SK-N-SH (cell line): Measurements from ENCODE around the gene ZFYVE27. TPM values are rescaled to one million over a fixed set of nuclear protein-coding genes. Genes with fewer than 3 reads are reported as not detected.

Experiments used
- CTCF ChIA-PET: fragments of 300-600, 350-600 bp; formaldehyde crosslinking; extraction: SDS; loops from one replicate; lab custom pipeline; 2021; lab: Yijun Ruan, JAX
- POLR2A ChIA-PET: fragments of 350-600 bp; sonication (Branson Sonifier 250); formaldehyde crosslinking; extraction: SDS; loops from one replicate; lab custom pipeline; 2020; ENCODE audit warnings: antibody characterized with exemption, inconsistent platforms; lab: Yijun Ruan, JAX
- DNase-seq: peaks from one replicate; pipeline ENCODE4 v3.0.0; 2012
- H2AFZ ChIP-seq: fragments of 200-600 bp; sonication (generic); 2 replicates; pipeline ENCODE4 v1.8.1; 2016; ENCODE audit warnings: antibody characterized with exemption, mild to moderate bottlenecking, low read depth
- H3F3A ChIP-seq: fragments of 200-600 bp; sonication (generic); replicated peaks from 2 replicates; pipeline ENCODE3; 2016; ENCODE audit warnings: antibody characterized with exemption, mild to moderate bottlenecking; ENCODE audit not compliant: insufficient read depth
- H3K27ac ChIP-seq, 2 experiments: fragments of 200-500 bp in 1 of 2; fragments of 200-600 bp in 1 of 2; sonication (Bioruptor generic) in 1 of 2; sonication (generic), shearing (Covaris generic) in 1 of 2; 2 replicates each; pipeline versions ENCODE4 v1.5.1 to v1.6.1; 2014 to 2016; ENCODE audit warnings: low read depth in 2 of 2, inconsistent platforms in 1 of 2, low read length in 1 of 2, mild to moderate bottlenecking in 1 of 2, mixed read lengths in 1 of 2
- H3K27me3 ChIP-seq: fragments of 200-600 bp; sonication (generic), shearing (Covaris generic); 2 replicates; pipeline ENCODE4 v1.6.1; 2016; ENCODE audit warnings: mixed run types; ENCODE audit not compliant: insufficient read depth
- H3K36me3 ChIP-seq, 2 experiments: fragments of 200-500 bp in 1 of 2; fragments of 200-600 bp in 1 of 2; sonication (Bioruptor generic) in 1 of 2; sonication (generic) in 1 of 2; replicated peaks in 1 of 2; 2 replicates each; pipeline versions ENCODE3 to v1.5.1; 2014 to 2016; ENCODE audit warnings: low read length in 1 of 2, mild to moderate bottlenecking in 1 of 2; ENCODE audit not compliant: insufficient read depth in 2 of 2, control insufficient read depth in 1 of 2
- H3K4me1 ChIP-seq, 2 experiments: fragments of 200-500 bp in 1 of 2; fragments of 200-600 bp in 1 of 2; sonication (Bioruptor generic) in 1 of 2; sonication (generic), shearing (Covaris generic) in 1 of 2; 2 replicates each; pipeline versions ENCODE4 v1.5.1 to v1.6.1; 2014 to 2016; ENCODE audit warnings: low read depth in 1 of 2, low read length in 1 of 2, mixed run types in 1 of 2; ENCODE audit not compliant: insufficient read depth in 2 of 2, control insufficient read depth in 1 of 2
- H3K4me2 ChIP-seq: fragments of 200-600 bp; sonication (generic), shearing (Covaris generic); 2 replicates; pipeline ENCODE4 v1.6.1; 2017; ENCODE audit warnings: mixed run types
- H3K4me3 ChIP-seq, 2 experiments: fragments of 200-500 bp in 1 of 2; fragments of 200-600 bp in 1 of 2; sonication (Bioruptor generic) in 1 of 2; sonication (generic), shearing (Covaris generic) in 1 of 2; 2 replicates each; pipeline versions ENCODE4 v1.5.1 to v1.8.1; 2014 to 2016; ENCODE audit warnings: low read depth in 2 of 2, inconsistent platforms in 1 of 2, low read length in 1 of 2, mild to moderate bottlenecking in 1 of 2, mixed read lengths in 1 of 2, moderate library complexity in 1 of 2
- H3K79me2 ChIP-seq: fragments of 200-600 bp; sonication (generic); 2 replicates; pipeline ENCODE4 v1.8.1; 2017; ENCODE audit warnings: mild to moderate bottlenecking; ENCODE audit not compliant: insufficient read depth
- H3K9ac ChIP-seq: fragments of 200-600 bp; sonication (generic); 2 replicates; pipeline ENCODE4 v1.6.1; 2017; ENCODE audit warnings: mixed run types
- H3K9me2 ChIP-seq: fragments of 200-600 bp; sonication (generic); 2 replicates; pipeline ENCODE4 v1.6.1; 2017; ENCODE audit warnings: mixed run types
- H3K9me3 ChIP-seq: fragments of 200-600 bp; sonication (generic); 2 replicates; pipeline ENCODE4 v1.6.1; 2017; ENCODE audit warnings: mixed run types, mild to moderate bottlenecking, moderate library complexity
- H4K20me1 ChIP-seq: fragments of 200-600 bp; sonication (generic); 2 replicates; pipeline ENCODE4 v1.6.1; 2017; ENCODE audit warnings: mild to moderate bottlenecking, mixed run types; ENCODE audit not compliant: insufficient read depth
- CHD2 ChIP-seq: fragments of 150-350 bp; IDR thresholded peaks from 2 replicates; pipeline ENCODE4 v1.6.1; 2018; ENCODE audit warnings: low read length; ENCODE audit not compliant: partially characterized antibody
- ELF1 ChIP-seq: IDR thresholded peaks from 2 replicates; pipeline ENCODE4 v1.4.0; 2012
- EP300 ChIP-seq, 2 experiments: IDR thresholded peaks; 2 replicates each; pipeline versions ENCODE4 v1.4.0 to v1.6.1; 2012; ENCODE audit warnings: borderline replicate concordance in 1 of 2, low read depth in 1 of 2, low read length in 1 of 2
- FOXM1 ChIP-seq: IDR thresholded peaks from 2 replicates; pipeline ENCODE4 v1.4.0; 2012; ENCODE audit warnings: low read depth, mild to moderate bottlenecking
- MXI1 ChIP-seq: IDR thresholded peaks from 2 replicates; pipeline ENCODE4 v1.6.1; 2012; ENCODE audit warnings: mild to moderate bottlenecking, low read depth, low read length, improper control_type of control experiment
- POLR2AphosphoS5 ChIP-seq: IDR thresholded peaks from 2 replicates; pipeline ENCODE4 v1.6.1; 2012; ENCODE audit warnings: low read depth, low read length
- RFX5 ChIP-seq: IDR thresholded peaks from 2 replicates; pipeline ENCODE4 v1.6.1; 2012; ENCODE audit warnings: mild to moderate bottlenecking, improper control_type of control experiment, low read length
- RXRA ChIP-seq: IDR thresholded peaks from 2 replicates; pipeline ENCODE4 v1.4.0; 2012; ENCODE audit warnings: low read depth, mild to moderate bottlenecking, borderline replicate concordance
- SMC3 ChIP-seq: IDR thresholded peaks from 2 replicates; pipeline ENCODE4 v1.6.1; 2012; ENCODE audit warnings: low read depth, low read length, improper control_type of control experiment
- YY1 ChIP-seq: IDR thresholded peaks from 2 replicates; pipeline ENCODE4 v1.4.0; 2012; ENCODE audit warnings: low read depth, mild to moderate bottlenecking
- WGBS: methylation state at CpG from one replicate; pipeline ENCODE4 v1.1.6; 2017; ENCODE audit warnings: low lambda C conversion rate; 5-methylcytosine and 5-hydroxymethylcytosine counted together
- polyA plus RNA-seq, 3 experiments: library from polyadenylated mRNA; depleted of rRNA; stranded (reverse); fragments of >200 nt; gene quantifications; 2 replicates each; pipeline ENCODE4 v1.2.3, GENCODE V29; 2012
- TF ChIP-seq, protein P1 (sequence below): IDR thresholded peaks from 2 replicates; pipeline ENCODE4 v1.4.0; 2012; ENCODE audit warnings: low read depth, borderline replicate concordance
- TF ChIP-seq, protein P2 (sequence below): IDR thresholded peaks from 2 replicates; pipeline ENCODE4 v1.4.0; 2012; ENCODE audit warnings: low read depth
- TF ChIP-seq, protein P3 (sequence below): fragments of 150-350 bp; IDR thresholded peaks from 2 replicates; pipeline ENCODE4 v1.6.1; 2017; ENCODE audit warnings: antibody characterized with exemption, low read length, low read depth, borderline replicate concordance
- TF ChIP-seq, protein P4 (sequence below): IDR thresholded peaks from 2 replicates; pipeline ENCODE4 v1.4.0; 2012; ENCODE audit warnings: low read depth, borderline replicate concordance

Gene ZFYVE27
- polyA plus RNA-seq, 1 of the 3 experiments (the other 2 are of a cell fraction), result 30.5 TPM

DNA sequence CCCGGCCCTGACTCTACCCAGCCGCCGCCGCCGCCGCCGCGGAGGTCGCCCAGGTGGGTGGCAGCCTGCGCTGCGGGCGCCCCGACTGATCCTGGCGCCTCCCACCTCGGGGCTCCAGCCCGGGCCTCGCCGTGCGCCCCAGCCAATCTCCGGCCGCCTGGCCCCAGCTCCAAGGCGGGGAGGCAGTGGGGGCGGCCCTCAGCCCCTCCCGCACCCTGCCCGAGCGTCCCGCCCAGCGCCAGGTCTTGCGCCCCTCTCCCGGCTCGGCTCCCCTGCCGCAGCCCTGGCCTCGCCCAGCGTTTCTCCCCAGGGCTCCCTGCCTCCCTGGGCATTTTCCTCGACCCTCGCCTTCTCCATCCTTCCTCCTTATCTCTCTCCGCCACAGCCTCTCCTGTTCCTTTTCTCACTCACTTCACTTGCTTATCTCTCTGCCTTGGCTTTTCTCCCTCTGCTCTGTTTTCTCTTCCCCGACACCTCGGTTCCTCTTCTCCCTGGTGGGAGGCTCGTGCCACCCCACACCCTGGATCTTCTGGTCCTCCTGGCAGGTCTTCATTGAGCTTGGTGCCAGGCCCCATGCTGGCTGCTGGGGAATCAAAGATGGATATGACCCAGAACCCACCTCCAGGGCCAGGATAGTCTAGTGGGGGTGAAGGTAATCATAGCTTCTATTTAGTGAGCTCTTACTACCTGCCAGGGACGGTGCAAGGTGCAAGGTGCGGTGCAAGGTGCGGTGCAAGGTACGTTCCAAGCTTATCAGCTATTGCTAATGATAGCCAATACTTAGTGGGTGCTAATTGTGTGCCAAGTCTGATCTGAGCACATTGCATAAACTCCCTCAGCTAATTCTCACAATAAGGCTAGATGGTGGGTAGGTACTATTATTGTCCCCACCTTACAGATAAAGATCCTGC lies 35.2 kb downstream of the ZFYVE27 start, which contains the start of gene SFRP5:
Gene SFRP5, minus strand, starts transcription at position 87 of the 911 bp plus-strand sequence. CDS start 166 bp downstream, outside the sequence.
- no peaks in the 10 kb centered on the region for H3K9me2 ChIP-seq
- no peaks in the 10 kb centered on the region for H3F3A ChIP-seq
- H4K20me1 ChIP-seq, result no peaks in the 10 kb centered on the region
- 38% methylated on average over 26 of the region's 44 CpGs for WGBS
- CTCF ChIA-PET, result interaction anchor here (0.6 to 5.0 kb wide), 17 partner anchors 8 to 274 kb away, joined by 3 to 37 read pairs (median 4); no protein-coding TSS in a partner anchor
- DNase-seq, result peak; percentile 75
- no peaks in the 10 kb centered on the region for H3K36me3 ChIP-seq
- peaks cover 0 to 4% of the 10 kb centered on the region in 2 experiments; a peak in 1 of 4 replicates for H3K4me1 ChIP-seq
- H3K27ac ChIP-seq, result no peak within 1 kb of the TSS
- H3K4me2 ChIP-seq, result peak within 1 kb of the TSS; percentile 44; the same call in 1 of the 2 replicates
- TF ChIP-seq EP300 (IDR thresholded peaks at IDR 0.05; ENCODE audit: borderline replicate concordance in 1 of 2, low read depth in 1 of 2, low read length in 1 of 2), result no peak
- TF ChIP-seq, protein P1, sequence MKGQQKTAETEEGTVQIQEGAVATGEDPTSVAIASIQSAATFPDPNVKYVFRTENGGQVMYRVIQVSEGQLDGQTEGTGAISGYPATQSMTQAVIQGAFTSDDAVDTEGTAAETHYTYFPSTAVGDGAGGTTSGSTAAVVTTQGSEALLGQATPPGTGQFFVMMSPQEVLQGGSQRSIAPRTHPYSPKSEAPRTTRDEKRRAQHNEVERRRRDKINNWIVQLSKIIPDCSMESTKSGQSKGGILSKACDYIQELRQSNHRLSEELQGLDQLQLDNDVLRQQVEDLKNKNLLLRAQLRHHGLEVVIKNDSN, result no peak
- TF ChIP-seq CHD2, result no peak
- TF ChIP-seq RXRA, result no peak
- TF ChIP-seq, protein P2, sequence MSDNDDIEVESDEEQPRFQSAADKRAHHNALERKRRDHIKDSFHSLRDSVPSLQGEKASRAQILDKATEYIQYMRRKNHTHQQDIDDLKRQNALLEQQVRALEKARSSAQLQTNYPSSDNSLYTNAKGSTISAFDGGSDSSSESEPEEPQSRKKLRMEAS, result no peak
- TF ChIP-seq SMC3, result no peak
- no peak for TF ChIP-seq FOXM1
- TF ChIP-seq RFX5, result no peak
- peak within 1 kb of the TSS in 1 of 2 experiments; percentile 35; a peak in 2 of 4 replicates for H3K4me3 ChIP-seq
- no peak within 1 kb of the TSS for H2AFZ ChIP-seq
- no peaks in the 10 kb centered on the region for H3K79me2 ChIP-seq
- H3K27me3 ChIP-seq, result peaks cover 21% of the 10 kb centered on the region; the same call in 1 of the 2 replicates
- POLR2A ChIA-PET, result no interaction called here
- H3K9ac ChIP-seq, result no peak within 1 kb of the TSS
- H3K9me3 ChIP-seq, result no peaks in the 10 kb centered on the region

DNA sequence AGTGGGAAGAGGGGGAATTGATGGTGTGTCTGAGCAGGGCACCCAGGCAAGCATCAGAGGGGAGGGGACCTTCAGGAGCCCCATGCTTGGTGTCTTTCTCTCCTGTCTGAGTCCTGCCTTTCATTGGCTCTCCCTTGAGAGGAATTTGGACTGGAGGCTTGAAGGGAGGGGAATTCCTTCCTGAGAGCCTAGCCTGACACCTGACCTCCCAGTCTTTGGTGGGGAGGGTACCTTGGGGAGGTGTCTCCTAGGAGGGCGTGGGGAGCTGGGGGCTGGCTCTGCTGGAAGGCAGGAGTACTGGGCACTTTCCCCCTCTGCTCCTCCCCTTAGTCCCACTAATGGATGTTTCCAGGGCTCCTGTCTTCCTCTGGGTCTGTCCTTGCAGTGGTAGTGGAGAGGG lies 36.2 kb downstream of the ZFYVE27 start:
- WGBS, result 33% methylated on average over 1 of the region's 1 CpG
- Histone ChIP-seq H3K79me2 (no peaks in the 10 kb centered on the region), H3K9me2 (no peaks in the 10 kb centered on the region), H2AFZ (no peak overlapping the region), H3K36me3 (no peaks in the 10 kb centered on the region), H3K9me3 (no peaks in the 10 kb centered on the region), H4K20me1 (no peaks in the 10 kb centered on the region), H3K4me3 (no peak overlapping the region), H3K27ac (no peak overlapping the region), H3K9ac (no peak overlapping the region), H3K4me2 (no peak overlapping the region), H3K4me1 (peaks cover 0 to 4% of the 10 kb centered on the region in 2 experiments; a peak in 1 of 4 replicates), H3K27me3 (peaks cover 21% of the 10 kb centered on the region; the same call in 1 of the 2 replicates), H3F3A (no peaks in the 10 kb centered on the region)
- POLR2A ChIA-PET, result no interaction called here
- no peak for DNase-seq
- CTCF ChIA-PET, result interaction anchor here (0.6 to 5.0 kb wide), 8 partner anchors 9 to 94 kb away, joined by 3 to 37 read pairs (median 6); no protein-coding TSS in a partner anchor
- TF ChIP-seq POLR2AphosphoS5 (no peak), MXI1 (no peak), ELF1 (no peak), RXRA (no peak), YY1 (no peak), SMC3 (no peak)
- TF ChIP-seq, protein P3, sequence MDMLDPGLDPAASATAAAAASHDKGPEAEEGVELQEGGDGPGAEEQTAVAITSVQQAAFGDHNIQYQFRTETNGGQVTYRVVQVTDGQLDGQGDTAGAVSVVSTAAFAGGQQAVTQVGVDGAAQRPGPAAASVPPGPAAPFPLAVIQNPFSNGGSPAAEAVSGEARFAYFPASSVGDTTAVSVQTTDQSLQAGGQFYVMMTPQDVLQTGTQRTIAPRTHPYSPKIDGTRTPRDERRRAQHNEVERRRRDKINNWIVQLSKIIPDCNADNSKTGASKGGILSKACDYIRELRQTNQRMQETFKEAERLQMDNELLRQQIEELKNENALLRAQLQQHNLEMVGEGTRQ, result no peak
- TF ChIP-seq, protein P4, sequence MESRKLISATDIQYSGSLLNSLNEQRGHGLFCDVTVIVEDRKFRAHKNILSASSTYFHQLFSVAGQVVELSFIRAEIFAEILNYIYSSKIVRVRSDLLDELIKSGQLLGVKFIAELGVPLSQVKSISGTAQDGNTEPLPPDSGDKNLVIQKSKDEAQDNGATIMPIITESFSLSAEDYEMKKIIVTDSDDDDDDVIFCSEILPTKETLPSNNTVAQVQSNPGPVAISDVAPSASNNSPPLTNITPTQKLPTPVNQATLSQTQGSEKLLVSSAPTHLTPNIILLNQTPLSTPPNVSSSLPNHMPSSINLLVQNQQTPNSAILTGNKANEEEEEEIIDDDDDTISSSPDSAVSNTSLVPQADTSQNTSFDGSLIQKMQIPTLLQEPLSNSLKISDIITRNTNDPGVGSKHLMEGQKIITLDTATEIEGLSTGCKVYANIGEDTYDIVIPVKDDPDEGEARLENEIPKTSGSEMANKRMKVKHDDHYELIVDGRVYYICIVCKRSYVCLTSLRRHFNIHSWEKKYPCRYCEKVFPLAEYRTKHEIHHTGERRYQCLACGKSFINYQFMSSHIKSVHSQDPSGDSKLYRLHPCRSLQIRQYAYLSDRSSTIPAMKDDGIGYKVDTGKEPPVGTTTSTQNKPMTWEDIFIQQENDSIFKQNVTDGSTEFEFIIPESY, result no peak
